GM19193 (cell line): ENCODE data around the gene PIP5K1B.

ENCODE experiments used
- POLR2A ChIP-seq: IDR thresholded peaks from 4 replicates; pipeline ENCODE4 v1.6.1; 2011; ENCODE audit not compliant: insufficient read depth, insufficient read length; ENCODE audit errors: extremely low read depth

PIP5K1B gene

GRCh38 chr9:68827837-68828744, 123.1 kb downstream of the PIP5K1B start:
- no peak for TF ChIP-seq POLR2A

- no peak for TF ChIP-seq POLR2A
Observed at GRCh38 chr9:68832101-68832500, 127.1 kb downstream of the PIP5K1B start.

- no peak for TF ChIP-seq POLR2A
Observed at GRCh38 chr9:68832861-68833518, 128.0 kb downstream of the PIP5K1B start.

GRCh38 chr9:68834931-68835520, 130.0 kb downstream of the PIP5K1B start:
- no peak for TF ChIP-seq POLR2A

- TF ChIP-seq POLR2A = no peak
Observed at GRCh38 chr9:68836788-68837187, 131.7 kb downstream of the PIP5K1B start.

GRCh38 chr9:68838245-68838644, 133.2 kb downstream of the PIP5K1B start:
- no peak for TF ChIP-seq POLR2A

GRCh38 chr9:68841276-68842052, 136.4 kb downstream of the PIP5K1B start:
- no peak for TF ChIP-seq POLR2A

GRCh38 chr9:68842568-68842967, 137.5 kb downstream of the PIP5K1B start:
- no peak for TF ChIP-seq POLR2A

GRCh38 chr9:68843239-68843638, 138.2 kb downstream of the PIP5K1B start:
- no peak for TF ChIP-seq POLR2A

GRCh38 chr9:68844157-68844556, 139.1 kb downstream of the PIP5K1B start:
- no peak for TF ChIP-seq POLR2A

- TF ChIP-seq POLR2A = no peak
Observed at GRCh38 chr9:68844631-68845612, 139.9 kb downstream of the PIP5K1B start.

- no peak for TF ChIP-seq POLR2A
Observed at GRCh38 chr9:68847765-68848164, 142.7 kb downstream of the PIP5K1B start.

GRCh38 chr9:68851657-68852056, 146.6 kb downstream of the PIP5K1B start:
- no peak for TF ChIP-seq POLR2A

- TF ChIP-seq POLR2A = no peak
Observed at GRCh38 chr9:68852941-68853340, 147.9 kb downstream of the PIP5K1B start.

GRCh38 chr9:68859347-68859746, 154.3 kb downstream of the PIP5K1B start:
- TF ChIP-seq POLR2A = no peak

- TF ChIP-seq POLR2A = no peak
Observed at GRCh38 chr9:68860419-68860818, 155.4 kb downstream of the PIP5K1B start.
